C4-2B (cell line): Measurements from ENCODE around the gene GNAL.

ENCODE experiments used
- CTCF ChIP-seq: fragments of 450-650 bp; conservative IDR thresholded peaks from 2 replicates; pipeline ENCODE4 v1.5.1; 2017; ENCODE audit warnings: mild to moderate bottlenecking
- ZFX ChIP-seq: fragments of 450-650 bp; IDR thresholded peaks from 2 replicates; pipeline ENCODE4 v1.6.1; 2017

- no peak for TF ChIP-seq CTCF
- TF ChIP-seq ZFX = no peak
These were observed 208.7 kb downstream of the GNAL start for GRCh38 chr18:11897781-11898180.
